HEK293T (cell line): Measurements from ENCODE around the gene FNDC11.

Experiments used
- CTCF ChIA-PET: fragments of 350-600 bp; formaldehyde crosslinking; extraction: SDS; loops from one replicate; lab custom pipeline; 2021; ENCODE audit warnings: antibody characterized with exemption, inconsistent platforms; lab: Yijun Ruan, JAX
- POLR2A ChIA-PET: fragments of 350-600 bp; formaldehyde crosslinking; extraction: SDS; loops from one replicate; lab custom pipeline; 2020; ENCODE audit warnings: antibody characterized with exemption, inconsistent platforms; lab: Yijun Ruan, JAX
- DNase-seq: peaks from one replicate; pipeline ENCODE4 v3.0.0; 2012; ENCODE audit warnings: mixed read lengths; ENCODE audit errors: extremely low spot score
- ARNT ChIP-seq: fragments of 450-650 bp; IDR thresholded peaks from 2 replicates; pipeline ENCODE4 v1.6.1; 2017; ENCODE audit warnings: mild to moderate bottlenecking
- BHLHE40 ChIP-seq: fragments of 450-650 bp; IDR thresholded peaks from 2 replicates; pipeline ENCODE4 v1.6.1; 2016; ENCODE audit warnings: mild to moderate bottlenecking, moderate library complexity, borderline replicate concordance
- CTBP1 ChIP-seq: fragments of 450-650 bp; IDR thresholded peaks from 2 replicates; pipeline ENCODE4 v1.6.1; 2016; ENCODE audit warnings: borderline replicate concordance
- ELF4 ChIP-seq: fragments of 450-650 bp; IDR thresholded peaks from 2 replicates; pipeline ENCODE4 v1.6.1; 2017; ENCODE audit warnings: antibody characterized with exemption
- FOXA1 ChIP-seq: fragments of 450-650 bp; IDR thresholded peaks from 2 replicates; pipeline ENCODE4 v1.6.1; 2016; ENCODE audit warnings: mild to moderate bottlenecking
- FOXK2 ChIP-seq: fragments of 450-650 bp; IDR thresholded peaks from 2 replicates; pipeline ENCODE4 v1.6.1; 2016; ENCODE audit warnings: mild to moderate bottlenecking
- FOXM1 ChIP-seq: fragments of 450-650 bp; IDR thresholded peaks from 2 replicates; pipeline ENCODE4 v1.6.1; 2017; ENCODE audit warnings: mild to moderate bottlenecking, borderline replicate concordance
- HDGF ChIP-seq: fragments of 450-650 bp; IDR thresholded peaks from 2 replicates; pipeline ENCODE4 v1.6.1; 2017; ENCODE audit warnings: antibody characterized with exemption, borderline replicate concordance
- L3MBTL2 ChIP-seq: fragments of 450-650 bp; conservative IDR thresholded peaks from 2 replicates; pipeline ENCODE4 v1.6.1; 2016; ENCODE audit warnings: mild to moderate bottlenecking
- LEF1 ChIP-seq: fragments of 450-650 bp; IDR thresholded peaks from 2 replicates; pipeline ENCODE4 v1.6.1; 2017; ENCODE audit warnings: mild to moderate bottlenecking, borderline replicate concordance
- NFRKB ChIP-seq: fragments of 450-650 bp; IDR thresholded peaks from 2 replicates; pipeline ENCODE4 v1.6.1; 2016; ENCODE audit warnings: mild to moderate bottlenecking, moderate library complexity
- SP1 ChIP-seq: fragments of 450-650 bp; IDR thresholded peaks from 2 replicates; pipeline ENCODE4 v1.6.1; 2017
- SUZ12 ChIP-seq: fragments of 450-650 bp; IDR thresholded peaks from 2 replicates; pipeline ENCODE4 v1.6.1; 2016; ENCODE audit warnings: mild to moderate bottlenecking
- TARDBP ChIP-seq: fragments of 450-650 bp; IDR thresholded peaks from 2 replicates; pipeline ENCODE4 v1.6.1; 2016
- ZNF384 ChIP-seq: fragments of 450-650 bp; IDR thresholded peaks from 2 replicates; pipeline ENCODE4 v1.6.1; 2016
- TF ChIP-seq, protein P1 (sequence below): fragments of 450-650 bp; IDR thresholded peaks from 2 replicates; pipeline ENCODE4 v1.6.1; 2016

FNDC11 gene

DNA sequence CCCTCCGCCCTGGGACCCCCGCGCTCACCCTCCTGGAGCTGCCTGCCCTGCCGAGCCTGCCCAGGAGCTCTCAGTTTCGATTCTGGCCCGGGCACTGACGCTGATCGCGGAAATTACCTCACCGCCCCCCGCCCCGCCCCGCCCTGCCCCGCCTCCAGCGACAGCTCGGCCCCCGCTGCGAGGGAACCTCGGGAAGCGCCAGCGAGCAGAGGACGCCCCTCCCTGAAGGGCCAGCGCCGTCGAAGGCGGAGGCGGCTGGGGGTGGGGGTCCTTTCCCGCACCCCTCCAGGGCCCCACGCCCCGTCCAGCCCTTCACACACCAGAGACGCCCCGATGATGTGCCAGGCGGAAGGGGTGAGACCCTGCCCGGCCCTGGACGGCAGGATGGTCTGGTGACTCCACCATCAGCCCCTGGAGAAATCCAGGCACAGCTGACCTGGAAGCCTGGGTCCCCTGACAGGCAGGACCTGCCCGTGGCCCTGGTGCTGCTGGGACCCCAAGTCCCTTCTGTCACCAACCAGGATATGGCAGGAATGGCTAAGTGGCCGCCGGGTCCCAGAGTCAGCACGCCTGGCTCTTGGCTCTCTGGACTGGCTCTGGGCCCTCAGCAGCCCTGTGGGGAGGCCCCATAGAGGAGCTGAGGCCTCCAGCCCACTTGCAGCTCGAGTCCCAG, 20.3 kb downstream of the FNDC11 start, which contains the start of gene HELZ2:
HELZ2 (minus strand) TSS at position 84 of the 673 bp plus-strand sequence. CDS start 1,854 bp downstream, outside the sequence.
- ChIA-PET CTCF (interaction anchor here (0.6 kb wide), 1 partner anchor 702 kb away, joined by 4 read pairs; no protein-coding TSS in a partner anchor), POLR2A (interaction anchor here (0.6 to 2.0 kb wide), 14 partner anchors 9 to 134 kb away, joined by 3 to 10 read pairs (median 4); partner anchors contain the start of genes ARFRP1, GMEB2, RTEL1 and ZGPAT)
- TF ChIP-seq LEF1: no peak
- no peak for TF ChIP-seq CTBP1
- TF ChIP-seq SP1: no peak
- TF ChIP-seq, protein P1, sequence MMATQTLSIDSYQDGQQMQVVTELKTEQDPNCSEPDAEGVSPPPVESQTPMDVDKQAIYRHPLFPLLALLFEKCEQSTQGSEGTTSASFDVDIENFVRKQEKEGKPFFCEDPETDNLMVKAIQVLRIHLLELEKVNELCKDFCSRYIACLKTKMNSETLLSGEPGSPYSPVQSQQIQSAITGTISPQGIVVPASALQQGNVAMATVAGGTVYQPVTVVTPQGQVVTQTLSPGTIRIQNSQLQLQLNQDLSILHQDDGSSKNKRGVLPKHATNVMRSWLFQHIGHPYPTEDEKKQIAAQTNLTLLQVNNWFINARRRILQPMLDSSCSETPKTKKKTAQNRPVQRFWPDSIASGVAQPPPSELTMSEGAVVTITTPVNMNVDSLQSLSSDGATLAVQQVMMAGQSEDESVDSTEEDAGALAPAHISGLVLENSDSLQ: no peak
- TF ChIP-seq FOXM1: no peak
- no peak for TF ChIP-seq FOXA1
- TF ChIP-seq ZNF384: no peak
- no peak for TF ChIP-seq L3MBTL2
- DNase-seq: peak; percentile 78

DNA sequence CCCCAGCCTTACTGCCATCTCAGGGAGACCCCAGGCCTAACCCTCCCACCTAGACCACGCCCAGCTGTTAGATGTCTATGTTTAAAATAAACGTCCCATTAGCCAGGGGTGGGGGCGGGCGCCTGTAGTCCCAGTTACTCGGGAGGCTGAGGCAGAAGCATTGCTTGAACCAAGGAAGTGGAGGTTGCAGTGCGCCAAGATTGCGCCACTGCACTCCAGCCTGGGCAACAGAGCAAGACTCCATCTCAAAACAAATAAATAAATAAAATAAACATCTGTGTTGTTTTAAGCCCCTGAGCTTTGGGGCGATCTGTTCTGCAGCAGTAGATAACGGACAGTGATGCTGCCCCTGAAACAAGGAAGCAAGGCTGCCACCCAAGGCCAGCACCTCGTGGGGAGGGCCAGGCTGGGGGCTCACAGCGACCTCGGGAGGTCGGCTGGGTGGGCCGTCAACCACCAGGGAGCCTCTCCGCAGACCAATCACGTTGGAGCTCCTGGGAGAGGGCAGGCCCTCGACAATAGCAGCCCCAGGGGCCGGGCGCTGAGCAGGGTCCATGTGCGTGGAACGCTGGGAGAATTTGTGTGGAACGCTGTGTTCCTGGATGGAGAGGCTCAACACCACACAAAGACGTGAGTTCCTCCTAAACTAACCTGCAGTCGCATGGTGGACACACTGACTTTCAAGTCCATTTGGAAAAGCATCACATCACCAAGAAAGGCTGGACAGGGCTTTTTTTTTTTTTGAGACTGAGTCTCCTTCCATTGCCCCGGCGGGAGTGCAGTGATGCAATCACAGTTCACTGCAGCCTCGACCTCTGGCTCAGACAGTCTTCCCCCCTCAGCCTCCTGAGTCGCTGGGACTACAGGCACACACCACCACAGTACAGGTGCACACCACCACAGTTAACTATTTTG, 21.1 kb downstream of the FNDC11 start:
- no peak for DNase-seq
- CTCF ChIA-PET: interaction anchor here (0.6 kb wide), 1 partner anchor 702 kb away, joined by 4 read pairs; no protein-coding TSS in a partner anchor
- TF ChIP-seq ZNF384 (peak; percentile 92), L3MBTL2 (no peak; the same call in 1 of the 2 replicates)
- POLR2A ChIA-PET: interaction anchor here (0.6 to 2.0 kb wide), 11 partner anchors 13 to 83 kb away, joined by 3 to 10 read pairs (median 5); partner anchors contain the start of genes GMEB2 and RTEL1

DNA sequence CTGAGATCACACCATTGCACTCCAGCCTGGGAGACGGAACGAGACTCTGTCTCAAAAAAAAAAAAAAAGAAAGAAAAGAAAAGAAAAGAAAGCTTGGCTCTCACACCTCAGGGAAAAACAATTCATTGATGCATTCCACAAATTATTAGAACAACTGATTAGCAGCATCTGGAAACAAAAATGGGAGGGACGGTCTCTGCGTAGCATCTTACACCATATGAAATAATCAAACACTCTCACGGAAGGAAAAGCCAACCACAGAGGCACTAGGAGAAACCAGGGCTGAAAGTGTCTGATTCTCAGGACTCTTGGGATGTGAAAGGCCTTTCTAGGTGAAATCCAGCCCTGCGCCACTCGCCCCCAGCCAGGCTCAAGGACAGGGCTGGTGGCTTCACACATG, 22.4 kb downstream of the FNDC11 start:
- TF ChIP-seq, protein P1: no peak
- TF ChIP-seq LEF1: no peak
- TF ChIP-seq NFRKB: no peak
- TF ChIP-seq BHLHE40: no peak
- no peak for TF ChIP-seq SUZ12
- no peak for TF ChIP-seq FOXK2
- no peak for TF ChIP-seq ARNT
- POLR2A ChIA-PET: no interaction called here
- CTCF ChIA-PET: interaction anchor here (0.6 kb wide), 1 partner anchor 12 kb away, joined by 3 read pairs; no protein-coding TSS in a partner anchor
- no peak for DNase-seq

DNA sequence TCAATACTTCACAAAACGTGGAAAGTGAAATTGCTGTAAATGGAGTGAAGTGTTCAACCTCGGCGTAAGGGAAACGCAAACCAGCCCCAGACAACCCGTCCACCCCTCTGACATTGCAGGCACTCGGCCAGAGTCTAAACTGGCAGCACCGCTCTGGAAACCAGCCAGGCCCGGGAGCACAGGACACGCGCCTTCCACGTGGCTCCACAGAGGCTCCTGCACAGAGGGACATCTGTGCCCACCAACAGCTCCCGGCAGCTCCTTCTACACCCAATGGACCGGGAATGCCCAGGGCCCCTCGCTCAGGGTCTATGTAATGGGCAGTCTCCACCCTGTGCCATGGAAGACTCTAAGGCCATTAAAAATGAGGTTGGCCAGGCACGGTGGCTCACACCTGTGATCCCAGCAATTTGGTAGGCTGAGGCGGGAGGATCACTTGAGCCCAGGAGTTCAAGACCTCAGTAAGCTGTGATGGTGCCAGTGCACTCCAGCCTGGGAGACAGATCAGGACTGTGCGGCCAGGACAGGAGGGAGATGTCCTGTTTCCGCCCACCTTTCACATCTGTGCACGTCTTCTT, 23.4 kb downstream of the FNDC11 start:
- POLR2A ChIA-PET: no interaction called here
- CTCF ChIA-PET: no interaction called here
- DNase-seq: no peak
- TF ChIP-seq HDGF (no peak), FOXM1 (no peak), CTBP1 (no peak), BHLHE40 (no peak), LEF1 (no peak), SUZ12 (no peak), ELF4 (no peak), L3MBTL2 (no peak), SP1 (no peak), TARDBP (no peak), ARNT (no peak), FOXA1 (no peak)
- TF ChIP-seq, protein P1: no peak

DNA sequence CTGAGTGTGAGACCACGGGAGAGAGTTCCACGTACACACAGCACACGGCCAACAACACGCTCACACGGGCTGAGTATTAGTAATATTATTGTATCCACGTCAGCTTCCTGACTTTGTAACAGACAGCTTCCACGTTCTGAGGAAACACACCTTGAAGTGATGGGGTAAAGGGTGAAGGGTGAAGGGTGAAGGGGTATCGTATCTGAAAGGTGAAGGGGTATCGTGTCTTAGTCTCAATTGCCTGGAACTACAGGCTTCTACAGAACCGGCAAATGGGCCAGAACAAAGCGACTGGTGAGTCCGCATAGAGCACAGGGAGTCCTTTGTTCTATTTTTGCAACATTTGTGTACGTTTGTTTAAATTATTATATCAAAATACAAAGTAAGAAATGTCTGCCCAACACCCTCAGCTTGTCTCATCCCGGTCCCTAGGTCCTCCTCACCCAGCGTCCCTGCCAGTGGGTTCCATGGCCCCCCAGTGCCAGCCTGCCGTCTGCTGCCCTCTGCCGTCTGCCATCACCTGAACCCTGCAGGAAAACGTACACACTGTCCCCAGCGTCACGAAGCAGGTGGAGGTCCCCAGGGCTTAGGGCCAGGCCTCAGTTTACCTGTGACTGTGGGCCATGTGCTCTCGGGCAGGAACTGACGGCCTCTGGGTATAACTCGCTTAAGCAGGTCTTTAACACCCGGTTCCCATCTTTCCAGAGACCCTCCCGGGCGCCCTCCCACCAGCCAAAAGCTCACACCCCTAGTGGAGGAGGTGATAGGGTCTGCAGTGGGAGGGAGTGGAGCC, 24.5 kb downstream of the FNDC11 start:
- DNase-seq: no peak
- POLR2A ChIA-PET: no interaction called here
- CTCF ChIA-PET: no interaction called here
- TF ChIP-seq ARNT (no peak), HDGF (no peak), FOXA1 (no peak), FOXK2 (no peak), FOXM1 (no peak), L3MBTL2 (no peak), CTBP1 (no peak), NFRKB (no peak), SP1 (no peak), BHLHE40 (no peak), LEF1 (no peak)
- TF ChIP-seq, protein P1: no peak
